HepG2 (cell line): ENCODE results near the gene SSC5D. TPM values are rescaled to one million over a fixed set of nuclear protein-coding genes. Genes with fewer than 3 reads are reported as not detected.

Experiments used
- CHD2 ChIP-seq: IDR thresholded peaks from 2 replicates; pipeline ENCODE4 v1.6.1; 2011; ENCODE audit warnings: low read depth, low read length, improper control_type of control experiment
- IKZF1 ChIP-seq: fragments of 450-650 bp; IDR thresholded peaks from 2 replicates; pipeline ENCODE4 v1.7.1; 2016
- MTA3 ChIP-seq: sonication (generic); formaldehyde crosslinking; IDR thresholded peaks from 2 replicates; pipeline ENCODE4 v1.4.0; 2020; ENCODE audit warnings: missing genetic modification reagents
- NCOR1 ChIP-seq: fragments of 200-600 bp; sonication (generic); IDR thresholded peaks from 2 replicates; pipeline ENCODE4 v1.7.0; 2017; ENCODE audit warnings: antibody characterized with exemption, low read length, borderline replicate concordance
- NFKB2 ChIP-seq: sonication (generic); formaldehyde crosslinking; IDR thresholded peaks from 2 replicates; pipeline ENCODE4 v1.4.0; 2020; ENCODE audit warnings: missing genetic modification reagents, borderline replicate concordance
- SP4 ChIP-seq: sonication (generic); formaldehyde crosslinking; IDR thresholded peaks from 2 replicates; pipeline ENCODE4 v1.8.1; 2023; ENCODE audit warnings: mild to moderate bottlenecking, missing genetic modification reagents
- STAG1 ChIP-seq: sonication (generic); formaldehyde crosslinking; IDR thresholded peaks from 2 replicates; pipeline ENCODE4 v1.4.0; 2020; ENCODE audit warnings: missing genetic modification reagents
- TFDP1 ChIP-seq: IDR thresholded peaks from 2 replicates; pipeline ENCODE4 v1.6.1; 2016; ENCODE audit warnings: missing compliant biosample characterization, missing genetic modification reagents, borderline replicate concordance
- YEATS4 ChIP-seq: sonication (generic); formaldehyde crosslinking; IDR thresholded peaks from 2 replicates; pipeline ENCODE4 v1.4.0; 2020; ENCODE audit warnings: missing genetic modification reagents, borderline replicate concordance
- ZBTB8A ChIP-seq: sonication (generic); formaldehyde crosslinking; IDR thresholded peaks from 2 replicates; pipeline ENCODE4 v1.4.0; 2020; ENCODE audit warnings: mild to moderate bottlenecking, low read depth, missing genetic modification reagents, borderline replicate concordance
- ZIK1 ChIP-seq: sonication (generic); formaldehyde crosslinking; IDR thresholded peaks from 2 replicates; pipeline ENCODE4 v1.5.0; 2020; ENCODE audit warnings: mild to moderate bottlenecking, low read depth, missing genetic modification reagents, borderline replicate concordance
- ZNF260 ChIP-seq: sonication (generic); formaldehyde crosslinking; IDR thresholded peaks from 2 replicates; pipeline ENCODE4 v1.4.0; 2020; ENCODE audit warnings: missing genetic modification reagents, low read depth, mild to moderate bottlenecking, borderline replicate concordance
- ZNF329 ChIP-seq: sonication (generic); formaldehyde crosslinking; IDR thresholded peaks from 2 replicates; pipeline ENCODE4 v1.9.0; 2021; ENCODE audit warnings: low read depth, mild to moderate bottlenecking, missing genetic modification reagents
- ZNF367 ChIP-seq: sonication (generic); formaldehyde crosslinking; IDR thresholded peaks from 2 replicates; pipeline ENCODE4 v1.4.0; 2020; ENCODE audit warnings: missing genetic modification reagents, borderline replicate concordance
- ZNF510 ChIP-seq: sonication (generic); formaldehyde crosslinking; IDR thresholded peaks from 2 replicates; pipeline ENCODE4 v1.4.0; 2020; ENCODE audit warnings: low read depth, mild to moderate bottlenecking, missing genetic modification reagents
- ZNF574 ChIP-seq: sonication (generic); formaldehyde crosslinking; IDR thresholded peaks from 2 replicates; pipeline ENCODE4 v1.4.0; 2020; ENCODE audit warnings: missing genetic modification reagents
- polyA plus RNA-seq, 8 experiments: library from polyadenylated mRNA; depleted of rRNA in 3 of 8; stranded (reverse) in 7 of 8; unstranded in 1 of 8; fragments of >200 nt; fragmentation: Illumina TruSeq in 4 of 8; extraction: Trizol in 4 of 8; gene quantifications; 2 replicates each; pipeline versions ENCODE4 v1.2.1 to v1.2.3, GENCODE V29; 2011 to 2016; ENCODE audit warnings: low read depth in 4 of 8, missing spikeins in 1 of 8, mixed read lengths in 1 of 8; ENCODE audit not compliant: insufficient read depth in 1 of 8
- total RNA-seq, 5 experiments: library from RNA; depleted of rRNA; stranded (reverse); fragments of >200 nt; fragmentation: Illumina TruSeq; extraction: Trizol; gene quantifications; 2 replicates each; pipeline ENCODE4 v1.2.3, GENCODE V29; 2016; ENCODE audit warnings: low read depth in 1 of 5
- TF ChIP-seq, protein P1 (sequence below): sonication (generic); formaldehyde crosslinking; IDR thresholded peaks from 2 replicates; pipeline ENCODE4 v1.8.1; 2023; ENCODE audit warnings: mild to moderate bottlenecking, missing genetic modification reagents
- TF ChIP-seq, protein P2 (sequence below): sonication (generic); formaldehyde crosslinking; IDR thresholded peaks from 2 replicates; pipeline ENCODE4 v1.4.0; 2020; ENCODE audit warnings: missing genetic modification reagents, borderline replicate concordance

SSC5D gene
- total and polyA plus RNA-seq, 2 of the 13 experiments (the other 11 are each of a cell fraction or from before 2014, with no cell fraction given): not detected

DNA sequence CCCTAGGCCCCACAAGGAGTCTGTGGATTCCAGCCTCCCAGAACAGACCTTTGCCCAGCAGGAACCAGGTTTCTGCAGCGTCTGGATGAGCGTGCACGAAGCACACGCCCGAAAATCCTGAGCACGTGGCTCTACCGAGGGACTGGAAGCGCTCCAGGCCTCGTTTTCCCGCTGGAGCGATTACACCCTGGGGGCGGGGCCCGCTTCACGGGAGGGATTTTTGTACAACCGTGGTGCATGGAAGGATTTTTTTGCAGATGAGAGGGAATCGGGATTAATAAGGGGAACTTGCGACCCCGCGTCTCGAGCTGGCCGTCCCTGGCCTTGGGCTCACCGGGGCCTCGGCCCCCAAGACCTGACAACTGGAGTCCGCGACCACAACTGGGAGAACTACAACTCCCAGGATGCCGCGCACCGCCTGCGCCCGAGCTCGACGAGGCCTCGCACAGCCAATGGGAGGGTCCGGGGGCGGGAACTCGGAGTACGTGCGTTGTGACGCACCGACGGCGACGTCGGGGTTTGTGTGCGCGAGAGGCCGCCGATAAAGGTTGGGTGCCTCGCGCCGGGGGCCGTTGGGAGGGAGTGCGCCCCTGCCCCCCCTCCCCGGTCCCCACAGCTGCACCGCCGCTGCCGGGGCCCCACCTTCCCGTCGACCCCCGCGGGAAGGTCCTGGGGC is 12.0 kb upstream of the SSC5D start, which contains the start of gene ZNF628 (continued):
- peak; percentile 64; the same call in 1 of the 2 replicates for TF ChIP-seq CHD2
- peak; percentile 96 for TF ChIP-seq NFKB2 (CRISPR knock-in tag)
- peak; percentile 92; the same call in 1 of the 2 replicates for TF ChIP-seq ZNF510 (CRISPR knock-in tag)
- TF ChIP-seq, protein P1, sequence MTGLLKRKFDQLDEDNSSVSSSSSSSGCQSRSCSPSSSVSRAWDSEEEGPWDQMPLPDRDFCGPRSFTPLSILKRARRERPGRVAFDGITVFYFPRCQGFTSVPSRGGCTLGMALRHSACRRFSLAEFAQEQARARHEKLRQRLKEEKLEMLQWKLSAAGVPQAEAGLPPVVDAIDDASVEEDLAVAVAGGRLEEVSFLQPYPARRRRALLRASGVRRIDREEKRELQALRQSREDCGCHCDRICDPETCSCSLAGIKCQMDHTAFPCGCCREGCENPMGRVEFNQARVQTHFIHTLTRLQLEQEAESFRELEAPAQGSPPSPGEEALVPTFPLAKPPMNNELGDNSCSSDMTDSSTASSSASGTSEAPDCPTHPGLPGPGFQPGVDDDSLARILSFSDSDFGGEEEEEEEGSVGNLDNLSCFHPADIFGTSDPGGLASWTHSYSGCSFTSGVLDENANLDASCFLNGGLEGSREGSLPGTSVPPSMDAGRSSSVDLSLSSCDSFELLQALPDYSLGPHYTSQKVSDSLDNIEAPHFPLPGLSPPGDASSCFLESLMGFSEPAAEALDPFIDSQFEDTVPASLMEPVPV (CRISPR knock-in tag): no peak; the same call in 1 of the 2 replicates
- TF ChIP-seq STAG1 (CRISPR knock-in tag): no peak
- peak; percentile 87 for TF ChIP-seq YEATS4 (CRISPR knock-in tag)
- peak; percentile 94 for TF ChIP-seq TFDP1 (CRISPR knock-in tag)
- TF ChIP-seq ZNF574: peak; percentile 73
- peak; percentile 87; the same call in 1 of the 2 replicates for TF ChIP-seq ZBTB8A
- peak; percentile 32; the same call in 1 of the 2 replicates for TF ChIP-seq ZNF329 (CRISPR knock-in tag)
- TF ChIP-seq NCOR1: no peak
- TF ChIP-seq ZNF367: 0 out of 2 replicates have a peak, but pooled peaks have one; percentile 81
- TF ChIP-seq, protein P2, sequence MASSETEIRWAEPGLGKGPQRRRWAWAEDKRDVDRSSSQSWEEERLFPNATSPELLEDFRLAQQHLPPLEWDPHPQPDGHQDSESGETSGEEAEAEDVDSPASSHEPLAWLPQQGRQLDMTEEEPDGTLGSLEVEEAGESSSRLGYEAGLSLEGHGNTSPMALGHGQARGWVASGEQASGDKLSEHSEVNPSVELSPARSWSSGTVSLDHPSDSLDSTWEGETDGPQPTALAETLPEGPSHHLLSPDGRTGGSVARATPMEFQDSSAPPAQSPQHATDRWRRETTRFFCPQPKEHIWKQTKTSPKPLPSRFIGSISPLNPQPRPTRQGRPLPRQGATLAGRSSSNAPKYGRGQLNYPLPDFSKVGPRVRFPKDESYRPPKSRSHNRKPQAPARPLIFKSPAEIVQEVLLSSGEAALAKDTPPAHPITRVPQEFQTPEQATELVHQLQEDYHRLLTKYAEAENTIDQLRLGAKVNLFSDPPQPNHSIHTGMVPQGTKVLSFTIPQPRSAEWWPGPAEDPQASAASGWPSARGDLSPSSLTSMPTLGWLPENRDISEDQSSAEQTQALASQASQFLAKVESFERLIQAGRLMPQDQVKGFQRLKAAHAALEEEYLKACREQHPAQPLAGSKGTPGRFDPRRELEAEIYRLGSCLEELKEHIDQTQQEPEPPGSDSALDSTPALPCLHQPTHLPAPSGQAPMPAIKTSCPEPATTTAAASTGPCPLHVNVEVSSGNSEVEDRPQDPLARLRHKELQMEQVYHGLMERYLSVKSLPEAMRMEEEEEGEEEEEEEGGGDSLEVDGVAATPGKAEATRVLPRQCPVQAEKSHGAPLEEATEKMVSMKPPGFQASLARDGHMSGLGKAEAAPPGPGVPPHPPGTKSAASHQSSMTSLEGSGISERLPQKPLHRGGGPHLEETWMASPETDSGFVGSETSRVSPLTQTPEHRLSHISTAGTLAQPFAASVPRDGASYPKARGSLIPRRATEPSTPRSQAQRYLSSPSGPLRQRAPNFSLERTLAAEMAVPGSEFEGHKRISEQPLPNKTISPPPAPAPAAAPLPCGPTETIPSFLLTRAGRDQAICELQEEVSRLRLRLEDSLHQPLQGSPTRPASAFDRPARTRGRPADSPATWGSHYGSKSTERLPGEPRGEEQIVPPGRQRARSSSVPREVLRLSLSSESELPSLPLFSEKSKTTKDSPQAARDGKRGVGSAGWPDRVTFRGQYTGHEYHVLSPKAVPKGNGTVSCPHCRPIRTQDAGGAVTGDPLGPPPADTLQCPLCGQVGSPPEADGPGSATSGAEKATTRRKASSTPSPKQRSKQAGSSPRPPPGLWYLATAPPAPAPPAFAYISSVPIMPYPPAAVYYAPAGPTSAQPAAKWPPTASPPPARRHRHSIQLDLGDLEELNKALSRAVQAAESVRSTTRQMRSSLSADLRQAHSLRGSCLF: 0 out of 2 replicates have a peak, but pooled peaks have one; percentile 88
- no peak for TF ChIP-seq ZNF260 (CRISPR knock-in tag)
- TF ChIP-seq ZIK1 (CRISPR knock-in tag): peak; percentile 38; the same call in 1 of the 2 replicates
- TF ChIP-seq MTA3 (CRISPR knock-in tag): 0 out of 2 replicates have a peak, but pooled peaks have one; percentile 43
- no peak for TF ChIP-seq IKZF1
- TF ChIP-seq SP4: peak; percentile 99
